Muscle of back (tissue), 11 donors: ENCODE results near the gene PHOX2A. TPM values are rescaled to one million over a fixed set of nuclear protein-coding genes. Genes with fewer than 3 reads are reported as not detected.
"Not testable (repeated sequence)": the region's sequence is repeated elsewhere in the genome, so short reads cannot be mapped to it uniquely, and the experiment has no call there.

Experiments
- DNase-seq, 3 donors: peaks; one replicate each; pipeline versions ENCODE4 v3.0.0 to v3.0.0-alpha.2; 2013
- polyA plus RNA-seq, 10 donors: library from polyadenylated mRNA; unstranded; fragments of 120-200 nt; gene quantifications; one replicate each; pipeline ENCODE4 v1.2.1, GENCODE V29; 2013; ENCODE audit not compliant: insufficient read length in 10 of 10

The PHOX2A gene
- polyA plus RNA-seq, 10 donors = not detected

- DNase-seq = peak; percentile 92 to 97 (median 93)
Measured at GRCh38 chr11:72222907-72223614, 20.9 kb downstream of the PHOX2A start.

GRCh38 chr11:72222106-72222891, 21.7 kb downstream of the PHOX2A start:
- no peak for DNase-seq

GRCh38 chr11:72221386-72222075, 22.4 kb downstream of the PHOX2A start:
- DNase-seq = no peak

- DNase-seq = no peak
Measured at GRCh38 chr11:72220696-72221363, 23.1 kb downstream of the PHOX2A start.

- DNase-seq = no peak
Measured at GRCh38 chr11:72218251-72218745, 25.7 kb downstream of the PHOX2A start.

- DNase-seq = no peak
Measured at GRCh38 chr11:72217841-72218240, 26.1 kb downstream of the PHOX2A start.

- DNase-seq = no peak
Measured at GRCh38 chr11:72216638-72217037, 27.3 kb downstream of the PHOX2A start, which contains the start of gene FOLR2. Gene FOLR2 (plus strand): TSS chr11:72216794. CDS start chr11:72218585, 1,791 bp downstream.

GRCh38 chr11:72209101-72209500, 34.9 kb downstream of the PHOX2A start:
- DNase-seq = no peak

GRCh38 chr11:72208281-72208680, 35.7 kb downstream of the PHOX2A start:
- DNase-seq = no peak

GRCh38 chr11:72206794-72207193, 37.2 kb downstream of the PHOX2A start:
- DNase-seq = not testable (repeated sequence)

- no peak for DNase-seq
Measured at GRCh38 chr11:72204886-72205285, 39.1 kb downstream of the PHOX2A start.

- DNase-seq = no peak
Measured at GRCh38 chr11:72203163-72203562, 40.8 kb downstream of the PHOX2A start.

- no peak for DNase-seq
Measured at GRCh38 chr11:72202571-72202970, 41.4 kb downstream of the PHOX2A start.

GRCh38 chr11:72201445-72201844, 42.5 kb downstream of the PHOX2A start:
- DNase-seq = not testable (repeated sequence)

- DNase-seq = no peak
Measured at GRCh38 chr11:72195518-72196270, 48.3 kb downstream of the PHOX2A start.

- DNase-seq = peak in 1 of 3 donors; percentile 16
Measured at GRCh38 chr11:72191961-72192381, 52.0 kb downstream of the PHOX2A start, which contains the start of gene FOLR1. Gene FOLR1 (plus strand): TSS chr11:72192140. CDS start chr11:72192174, 34 bp downstream.

GRCh38 chr11:72190631-72191071, 53.3 kb downstream of the PHOX2A start:
- DNase-seq = peak in 2 of 3 donors; percentile 6 to 13

- peak; percentile 24 to 40 (median 34) for DNase-seq
Measured at GRCh38 chr11:72189455-72190250, 54.3 kb downstream of the PHOX2A start.
